Neural cell (in vitro differentiated cells): ENCODE measurements around the gene LSMEM2.

Source experiments
- EP300 ChIP-seq: fragments of 450-650 bp; conservative IDR thresholded peaks from 2 replicates; pipeline ENCODE4 v1.6.1; 2014; ENCODE audit warnings: antibody characterized with exemption, mild to moderate bottlenecking, moderate library complexity; ENCODE audit not compliant: poor library complexity, severe bottlenecking
- EZH2 ChIP-seq: fragments of 200-600, 300-800 bp; shearing (Covaris generic), sonication (generic); IDR thresholded peaks from 2 replicates; pipeline ENCODE4 v1.6.1; 2014; ENCODE audit warnings: antibody characterized with exemption, low read length, borderline replicate concordance, mild to moderate bottlenecking; ENCODE audit not compliant: insufficient read depth, poor library complexity, severe bottlenecking
- POLR2AphosphoS5 ChIP-seq: IDR thresholded peaks from 2 replicates; pipeline ENCODE4 v1.6.1; 2012
- RAD21 ChIP-seq: fragments of 450-650 bp; conservative IDR thresholded peaks from 2 replicates; pipeline ENCODE4 v1.6.1; 2014; ENCODE audit warnings: antibody characterized with exemption, mild to moderate bottlenecking, moderate library complexity
- REST ChIP-seq: IDR thresholded peaks from 2 replicates; pipeline ENCODE4 v1.6.1; 2012; ENCODE audit warnings: borderline replicate concordance
- SMC3 ChIP-seq: fragments of 450-650 bp; conservative IDR thresholded peaks from 2 replicates; pipeline ENCODE4 v1.6.1; 2014; ENCODE audit warnings: antibody characterized with exemption, mild to moderate bottlenecking, moderate library complexity; ENCODE audit not compliant: poor library complexity
- TAF1 ChIP-seq: IDR thresholded peaks from 2 replicates; pipeline ENCODE4 v1.6.1; 2012; ENCODE audit warnings: low read depth
- TF ChIP-seq, protein P1 (sequence below): fragments of 450-650 bp; IDR thresholded peaks from 2 replicates; pipeline ENCODE4 v1.5.1; 2014; ENCODE audit warnings: antibody characterized with exemption, mild to moderate bottlenecking, moderate library complexity; ENCODE audit not compliant: poor library complexity, severe bottlenecking

- TF ChIP-seq EP300 (no peak), EZH2 (no peak), SMC3 (no peak), POLR2AphosphoS5 (no peak), REST (no peak), RAD21 (no peak), TAF1 (no peak)
- TF ChIP-seq, protein P1, sequence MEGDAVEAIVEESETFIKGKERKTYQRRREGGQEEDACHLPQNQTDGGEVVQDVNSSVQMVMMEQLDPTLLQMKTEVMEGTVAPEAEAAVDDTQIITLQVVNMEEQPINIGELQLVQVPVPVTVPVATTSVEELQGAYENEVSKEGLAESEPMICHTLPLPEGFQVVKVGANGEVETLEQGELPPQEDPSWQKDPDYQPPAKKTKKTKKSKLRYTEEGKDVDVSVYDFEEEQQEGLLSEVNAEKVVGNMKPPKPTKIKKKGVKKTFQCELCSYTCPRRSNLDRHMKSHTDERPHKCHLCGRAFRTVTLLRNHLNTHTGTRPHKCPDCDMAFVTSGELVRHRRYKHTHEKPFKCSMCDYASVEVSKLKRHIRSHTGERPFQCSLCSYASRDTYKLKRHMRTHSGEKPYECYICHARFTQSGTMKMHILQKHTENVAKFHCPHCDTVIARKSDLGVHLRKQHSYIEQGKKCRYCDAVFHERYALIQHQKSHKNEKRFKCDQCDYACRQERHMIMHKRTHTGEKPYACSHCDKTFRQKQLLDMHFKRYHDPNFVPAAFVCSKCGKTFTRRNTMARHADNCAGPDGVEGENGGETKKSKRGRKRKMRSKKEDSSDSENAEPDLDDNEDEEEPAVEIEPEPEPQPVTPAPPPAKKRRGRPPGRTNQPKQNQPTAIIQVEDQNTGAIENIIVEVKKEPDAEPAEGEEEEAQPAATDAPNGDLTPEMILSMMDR, result no peak
Measured at GRCh38 chr3:50303013-50303815, 24.3 kb downstream of the LSMEM2 start, which contains the start of gene HYAL1.
